ENCODE data around the gene FARP1.
"Not testable (repeated sequence)": the region's sequence is repeated elsewhere in the genome, so short reads cannot be mapped to it uniquely, and the experiment has no call there.

Gene FARP1

DNA sequence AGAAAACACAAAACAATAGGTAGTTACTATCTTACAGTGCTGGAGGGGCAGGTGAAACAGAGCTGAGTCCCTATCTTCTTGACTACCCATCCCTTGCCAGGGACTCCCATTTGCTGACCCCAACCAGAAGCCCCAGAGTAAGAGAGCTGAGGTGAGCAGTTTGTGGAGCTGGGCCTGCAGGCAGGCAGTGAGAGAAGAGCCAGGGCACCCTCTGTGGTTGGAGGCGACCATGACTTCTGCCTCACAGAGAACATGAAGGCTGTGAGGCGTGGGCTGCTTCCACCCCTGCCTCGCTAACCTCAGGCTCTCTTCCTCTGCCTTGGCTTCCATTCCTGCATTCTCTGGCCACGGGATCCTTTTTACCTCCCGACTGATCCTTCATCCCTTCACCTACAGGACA lies 81.7 kb downstream of the FARP1 start:
- no peak for DNase-seq (ENCODE audit: low read depth in 3 of 3)

GRCh38 chr13:98225036-98225940 lies 82.4 kb downstream of the FARP1 start:
- no peak for DNase-seq (ENCODE audit: low read depth in 3 of 3)

DNA sequence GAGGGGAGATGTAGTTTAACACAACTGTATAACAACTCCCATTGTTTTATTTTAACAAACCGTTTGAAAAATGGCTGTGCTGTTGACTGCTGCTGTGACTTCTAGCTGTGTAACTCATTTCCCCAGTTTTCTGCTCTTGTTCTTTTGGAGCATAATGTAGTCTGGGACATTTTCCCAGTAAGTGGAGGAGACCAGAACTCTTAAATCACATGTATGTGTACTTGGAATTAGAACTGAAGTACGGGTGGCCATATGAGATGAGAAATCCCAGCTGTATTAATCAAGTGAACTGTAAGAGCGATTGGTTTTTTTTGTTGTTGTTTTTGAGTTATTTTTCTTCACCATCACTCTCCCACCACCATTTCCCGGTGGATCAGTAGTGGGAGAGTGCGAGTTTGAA lies 83.6 kb downstream of the FARP1 start:
- DNase-seq (ENCODE audit: low read depth in 3 of 3), result no peak

DNA sequence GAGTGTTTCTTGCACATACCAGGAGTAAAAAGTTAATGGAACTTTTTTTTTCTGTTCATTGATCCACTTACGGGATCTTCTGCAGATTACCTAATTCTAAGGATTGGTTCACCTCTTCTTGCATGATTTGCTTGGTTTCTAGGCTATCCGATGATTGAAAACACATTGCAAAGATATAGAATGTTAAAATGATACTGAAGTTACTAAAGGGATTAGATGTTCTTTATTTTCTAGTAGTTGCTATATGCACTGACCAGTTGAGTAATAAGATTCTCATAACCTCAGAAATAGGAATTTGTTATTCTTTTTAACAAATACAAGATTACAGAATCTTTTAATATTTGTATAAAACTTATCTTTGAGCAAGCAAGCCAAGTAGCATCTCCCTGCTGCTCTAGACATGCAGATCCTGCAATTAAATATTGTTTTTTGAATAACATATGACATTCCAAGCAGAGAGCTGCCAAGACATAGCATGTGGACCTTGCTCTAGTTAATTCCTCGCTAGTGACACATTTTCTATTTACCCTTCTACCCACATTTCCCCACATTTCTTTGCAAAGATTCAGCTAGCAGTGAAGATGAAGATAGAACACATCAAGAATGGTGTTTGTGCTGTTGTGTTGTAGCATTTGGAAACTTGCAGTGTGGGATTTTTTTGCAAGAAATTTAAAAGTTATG lies 85.9 kb downstream of the FARP1 start:
- no peak for DNase-seq (ENCODE audit: low read depth in 3 of 3)

GRCh38 chr13:98230762-98231161 lies 87.9 kb downstream of the FARP1 start:
- not testable (repeated sequence) for DNase-seq (ENCODE audit: low read depth in 3 of 3)

GRCh38 chr13:98232456-98232855 lies 89.6 kb downstream of the FARP1 start:
- no peak for DNase-seq (ENCODE audit: low read depth in 3 of 3)

DNA sequence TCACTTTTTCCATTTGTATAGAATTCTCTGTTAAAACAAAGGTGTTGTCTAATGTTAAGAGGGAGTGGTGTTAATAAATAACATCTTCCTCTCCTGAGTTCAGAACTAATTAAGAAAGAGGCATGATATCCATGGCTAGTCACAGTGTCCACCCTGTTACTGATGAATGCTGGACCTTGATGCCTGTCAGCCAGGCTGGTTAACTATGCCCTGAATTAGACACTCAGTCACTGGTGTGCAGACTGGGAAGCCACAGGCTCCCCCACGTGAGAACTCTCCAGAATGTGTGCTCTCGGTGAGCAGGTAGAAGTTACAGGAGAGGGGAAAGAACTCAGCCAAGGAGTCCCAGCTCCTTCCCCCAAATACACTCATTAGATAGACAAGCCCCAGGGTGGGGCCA lies 90.2 kb downstream of the FARP1 start:
- DNase-seq (ENCODE audit: low read depth in 3 of 3), result no peak

- no peak for DNase-seq (ENCODE audit: low read depth in 3 of 3)
Measured at GRCh38 chr13:98234348-98234747, 91.5 kb downstream of the FARP1 start.

GRCh38 chr13:98236197-98236596 lies 93.3 kb downstream of the FARP1 start:
- no peak for DNase-seq (ENCODE audit: low read depth in 3 of 3)

- no peak for DNase-seq (ENCODE audit: low read depth in 3 of 3)
Measured at GRCh38 chr13:98237331-98237730, 94.4 kb downstream of the FARP1 start.

DNA sequence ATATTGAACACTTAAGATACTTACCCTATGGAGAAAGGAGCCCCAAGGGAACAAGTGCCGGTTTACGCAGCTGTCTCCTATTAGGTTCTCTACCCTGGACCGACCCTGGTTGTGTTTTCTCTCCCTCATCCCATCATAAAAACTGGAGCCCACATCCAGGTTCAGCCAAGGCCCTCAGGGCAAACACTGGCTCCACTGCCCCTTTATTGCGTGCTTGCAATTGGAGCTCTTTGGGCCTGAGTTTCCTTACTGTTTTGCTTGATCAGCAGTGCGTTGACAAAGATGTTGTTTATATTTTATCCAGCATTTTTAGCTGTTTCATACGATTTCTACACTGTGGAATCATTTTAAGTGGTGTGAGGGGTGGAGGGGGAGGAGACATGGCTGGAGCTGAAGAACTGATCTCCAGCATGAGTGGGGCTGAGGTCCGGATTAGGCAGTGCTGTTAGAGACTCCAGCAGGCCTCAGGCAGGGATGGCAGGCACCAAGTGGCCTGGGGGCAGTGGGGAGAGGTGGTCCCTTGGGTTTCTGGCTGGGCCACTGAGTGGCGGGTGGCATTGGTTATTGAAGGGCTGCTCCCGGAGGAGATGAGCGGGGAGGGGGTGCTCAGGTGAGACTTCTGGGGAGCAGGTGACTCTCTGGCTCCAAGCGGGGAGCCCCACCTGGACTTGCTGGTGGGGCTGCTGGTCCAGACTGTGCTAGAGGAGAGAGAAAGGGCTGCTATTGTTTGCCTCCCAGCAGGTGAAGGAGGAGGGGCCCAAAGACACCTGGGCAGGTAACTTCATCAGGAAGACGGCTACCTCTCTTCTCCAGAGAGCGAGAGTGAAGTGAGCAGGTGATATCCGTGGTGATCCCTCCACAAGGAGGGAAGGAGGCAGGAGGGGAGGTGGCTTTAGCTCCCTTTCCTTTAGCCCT lies 96.5 kb downstream of the FARP1 start:
- DNase-seq (ENCODE audit: low read depth in 3 of 3), result no peak

DNA sequence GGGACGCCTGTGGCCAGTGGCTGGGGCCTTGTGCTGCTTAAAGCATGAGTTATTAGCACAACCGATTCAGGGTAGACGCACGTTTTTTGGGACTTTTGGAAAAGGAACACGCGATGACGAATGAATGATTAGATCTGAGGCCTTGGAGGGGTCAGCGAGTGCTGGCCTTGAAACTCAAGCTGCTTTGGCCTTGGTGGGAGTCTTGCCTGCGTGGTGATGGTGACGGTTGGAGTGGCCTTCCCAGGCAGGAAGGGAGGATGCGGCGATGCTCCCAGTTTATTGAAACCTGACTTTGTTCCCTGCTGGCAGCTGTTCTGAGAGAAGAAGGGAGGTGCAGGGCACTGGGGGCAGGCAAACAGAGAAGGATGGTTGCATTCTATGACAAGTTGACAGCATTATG lies 97.2 kb downstream of the FARP1 start:
- DNase-seq (ENCODE audit: low read depth in 3 of 3), result no peak

- no peak for DNase-seq (ENCODE audit: low read depth in 3 of 3)
Measured at GRCh38 chr13:98240974-98241373, 98.1 kb downstream of the FARP1 start.

GRCh38 chr13:98241976-98242375 lies 99.1 kb downstream of the FARP1 start:
- no peak for DNase-seq (ENCODE audit: low read depth in 3 of 3)

- DNase-seq (ENCODE audit: low read depth in 3 of 3), result no peak
Measured at GRCh38 chr13:98242403-98242802, 99.5 kb downstream of the FARP1 start.

GRCh38 chr13:98243929-98244272 lies 101.0 kb downstream of the FARP1 start:
- no peak for DNase-seq (ENCODE audit: low read depth in 3 of 3)

DNA sequence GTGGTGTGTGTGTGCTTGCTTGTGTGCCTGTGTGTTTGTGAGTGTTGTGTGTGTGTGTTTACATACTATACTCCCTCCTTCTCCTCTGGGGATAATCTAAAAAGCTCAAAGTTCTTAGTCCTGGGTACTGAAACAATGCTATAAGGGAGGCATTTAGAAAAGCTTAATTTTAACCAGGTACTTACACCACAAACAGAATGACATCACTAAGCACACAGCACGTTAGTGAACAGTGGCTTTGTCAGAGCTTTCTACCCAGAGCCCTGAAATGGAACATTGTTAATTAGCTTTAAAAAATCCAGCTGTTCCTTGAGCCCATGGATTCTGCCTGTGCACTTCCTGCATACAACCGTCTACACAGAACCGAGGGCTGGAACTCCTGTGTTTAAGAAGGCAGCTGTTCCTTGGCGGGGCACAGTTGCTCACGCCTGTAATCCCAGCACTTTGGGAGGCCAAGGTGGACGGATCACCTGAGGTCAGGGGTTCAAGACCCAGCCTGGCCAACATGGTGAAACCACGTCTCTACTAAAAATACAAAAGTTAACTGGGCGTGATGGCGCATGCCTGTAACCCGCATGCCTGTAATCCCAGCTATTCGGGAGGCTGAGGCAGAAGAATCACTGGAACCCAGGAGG lies 103.8 kb downstream of the FARP1 start:
- DNase-seq (ENCODE audit: low read depth in 3 of 3), result no peak

DNA sequence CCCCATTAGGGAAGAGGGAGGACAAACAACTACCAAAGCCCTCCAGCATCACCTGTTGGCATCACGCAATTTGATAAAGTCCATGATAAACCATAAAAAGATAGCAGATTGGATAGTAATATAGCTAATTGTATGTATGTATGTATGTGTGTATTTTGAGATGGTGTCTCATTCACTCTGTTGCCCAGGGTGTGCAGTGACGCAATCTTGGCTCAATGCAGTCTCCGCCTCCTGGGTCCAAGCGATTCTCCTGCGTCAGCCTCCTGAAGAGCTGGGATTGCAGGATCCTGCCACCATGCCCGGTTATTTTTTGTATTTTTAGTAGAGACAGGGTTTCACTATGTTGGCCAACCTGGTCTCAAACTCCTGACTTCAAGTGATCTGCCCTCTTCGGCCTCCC lies 108.8 kb downstream of the FARP1 start:
- DNase-seq (ENCODE audit: low read depth in 3 of 3), result no peak

- no peak for DNase-seq (ENCODE audit: low read depth in 3 of 3)
Measured at GRCh38 chr13:98252931-98253470, 110.1 kb downstream of the FARP1 start.

- no peak for DNase-seq (ENCODE audit: low read depth in 3 of 3)
Measured at GRCh38 chr13:98253526-98253925, 110.6 kb downstream of the FARP1 start.

DNA sequence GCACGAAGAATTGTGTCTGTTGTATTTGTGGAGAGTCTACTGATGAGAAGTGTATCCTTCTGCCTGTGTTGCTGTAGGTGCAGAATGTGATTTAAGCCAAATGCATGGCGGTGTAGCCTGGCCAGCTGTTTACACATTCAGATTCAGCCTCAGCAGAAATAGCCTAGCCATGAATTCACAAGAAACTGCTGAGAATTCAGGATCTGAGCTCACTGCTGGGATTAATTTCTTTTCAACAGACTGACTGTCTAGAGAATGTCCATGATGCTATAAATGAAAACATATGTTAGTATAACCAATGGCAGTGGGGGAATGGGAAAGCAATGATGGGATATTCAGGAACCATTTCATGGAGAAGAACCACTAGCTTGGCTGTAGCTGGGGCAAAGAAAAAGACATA lies 111.6 kb downstream of the FARP1 start:
- DNase-seq (ENCODE audit: low read depth in 3 of 3), result no peak

GRCh38 chr13:98258226-98258625 lies 115.3 kb downstream of the FARP1 start:
- no peak for DNase-seq (ENCODE audit: low read depth in 3 of 3)

Data from stimulated activated CD4-positive, alpha-beta T cell treated with anti-CD3 and anti-CD28 coated beads, TNF-alpha, amount 100 ng/mL, for 24 hours (primary cell).